ENCODE data around the gene LMOD2.

LMOD2 gene

DNA sequence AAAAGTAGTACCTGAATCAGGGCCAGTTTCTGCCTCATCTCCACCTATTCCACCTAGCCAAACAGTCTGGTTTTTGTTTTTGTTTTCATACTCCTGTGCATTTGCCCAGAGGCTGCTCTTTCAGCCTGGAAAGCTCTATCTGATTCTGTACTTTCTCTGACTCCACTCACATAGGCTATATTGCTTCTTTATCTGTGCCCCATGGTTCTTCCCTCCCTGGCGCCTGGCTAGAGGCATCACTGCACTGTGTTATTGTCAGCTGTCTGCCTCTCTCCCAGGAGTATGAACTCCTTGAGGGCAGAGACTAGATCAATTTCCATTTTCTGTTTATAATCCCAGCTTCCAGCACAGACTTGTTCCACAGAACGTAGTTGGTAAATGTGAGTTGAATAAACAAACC is 5.1 kb upstream of the LMOD2 start:
- Histone ChIP-seq H3K14ac (ENCODE audit: low read length) (no peak overlapping the region), H3K4me3 (ENCODE audit: low read length in 2 of 2) (no peak overlapping the region), H3K4ac (ENCODE audit: low read length) (no peak overlapping the region), H2BK120ac (ENCODE audit: low read depth, low read length) (no peak overlapping the region), H3K9me3 (replicated peaks in 1 of 2; ENCODE audit: control insufficient read depth in 2 of 2, insufficient read depth in 1 of 2, low read depth in 1 of 2, low read length in 2 of 2) (no peaks in the 10 kb centered on the region), H2AFZ (ENCODE audit: low read length) (no peak overlapping the region), H2BK15ac (ENCODE audit: low read length) (no peak overlapping the region), H2AK5ac (ENCODE audit: low read depth, low read length) (no peak overlapping the region), H4K8ac (ENCODE audit: low read depth, low read length) (no peak overlapping the region), H3K36me3 (replicated peaks in 1 of 2; ENCODE audit: control insufficient read depth in 2 of 2, insufficient read depth in 2 of 2, low read length in 2 of 2) (no peaks in the 10 kb centered on the region), H2BK5ac (ENCODE audit: low read length) (no peak overlapping the region), H3K4me1 (ENCODE audit: control insufficient read depth in 2 of 2, insufficient read depth in 1 of 2, low read depth in 1 of 2, low read length in 2 of 2) (peaks cover 0 to 2% of the 10 kb centered on the region in 2 donors), H3K18ac (ENCODE audit: low read length) (no peak overlapping the region), H3K23ac (ENCODE audit: low read depth, low read length, poor library complexity) (no peak overlapping the region), H3K27me3 (ENCODE audit: control insufficient read depth in 3 of 3, insufficient read depth in 3 of 3, low read depth in 1 of 3, low read length in 3 of 3) (no peaks in the 10 kb centered on the region), H4K91ac (ENCODE audit: low read depth, low read length, poor library complexity) (no peak overlapping the region), H3K9ac (ENCODE audit: low read depth, low read length, poor library complexity) (no peak overlapping the region), H2BK12ac (ENCODE audit: low read length) (no peak overlapping the region), H3K79me1 (ENCODE audit: low read depth, low read length) (no peaks in the 10 kb centered on the region), H3K27ac (replicated peaks; ENCODE audit: low read length) (no peak overlapping the region), H3K4me2 (ENCODE audit: insufficient read depth, low read length, poor library complexity, severe bottlenecking) (no peak overlapping the region)
- no peak for DNase-seq (ENCODE audit: low spot score)
- no CpG with 5 or more reads among the region's 2 CpGs for WGBS, 2 donors (ENCODE audit: extremely low coverage in 2 of 2, insufficient read length in 2 of 2, insufficient replicate concordance in 1 of 2)

DNA sequence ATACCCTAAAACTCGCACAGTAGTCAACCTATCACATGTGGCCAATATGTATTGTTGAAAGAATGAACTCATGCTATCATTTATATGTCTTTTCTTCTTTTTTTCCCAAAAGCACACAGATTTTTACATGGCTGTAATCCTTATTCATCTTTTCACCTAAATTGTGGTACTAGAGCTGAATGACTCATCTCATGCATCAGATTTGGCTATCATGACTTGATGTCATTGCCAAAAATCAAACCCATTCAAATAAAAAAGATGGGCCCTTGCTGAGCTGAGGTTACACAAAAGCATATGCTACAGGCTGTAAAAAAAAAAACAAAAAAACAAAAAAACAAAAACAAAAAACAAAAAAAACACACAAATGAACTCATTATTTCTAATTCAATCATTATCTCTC is 3.3 kb upstream of the LMOD2 start:
- Histone ChIP-seq H3K4ac (ENCODE audit: low read length) (no peak overlapping the region), H3K14ac (ENCODE audit: low read length) (no peak overlapping the region), H2BK12ac (ENCODE audit: low read length) (no peak overlapping the region), H2AFZ (ENCODE audit: low read length) (no peak overlapping the region), H3K27me3 (ENCODE audit: control insufficient read depth in 3 of 3, insufficient read depth in 3 of 3, low read depth in 1 of 3, low read length in 3 of 3) (no peaks in the 10 kb centered on the region), H3K9me3 (replicated peaks in 1 of 2; ENCODE audit: control insufficient read depth in 2 of 2, insufficient read depth in 1 of 2, low read depth in 1 of 2, low read length in 2 of 2) (no peaks in the 10 kb centered on the region), H3K23ac (ENCODE audit: low read depth, low read length, poor library complexity) (no peak overlapping the region), H2AK5ac (ENCODE audit: low read depth, low read length) (no peak overlapping the region), H3K79me1 (ENCODE audit: low read depth, low read length) (no peaks in the 10 kb centered on the region), H3K18ac (ENCODE audit: low read length) (no peak overlapping the region), H3K36me3 (replicated peaks in 1 of 2; ENCODE audit: control insufficient read depth in 2 of 2, insufficient read depth in 2 of 2, low read length in 2 of 2) (no peaks in the 10 kb centered on the region), H3K4me3 (ENCODE audit: low read length in 2 of 2) (no peak overlapping the region), H2BK5ac (ENCODE audit: low read length) (no peak overlapping the region), H3K9ac (ENCODE audit: low read depth, low read length, poor library complexity) (no peak overlapping the region), H3K4me2 (ENCODE audit: insufficient read depth, low read length, poor library complexity, severe bottlenecking) (no peak overlapping the region), H4K91ac (ENCODE audit: low read depth, low read length, poor library complexity) (no peak overlapping the region), H2BK15ac (ENCODE audit: low read length) (no peak overlapping the region), H2BK120ac (ENCODE audit: low read depth, low read length) (no peak overlapping the region), H3K27ac (replicated peaks; ENCODE audit: low read length) (no peak overlapping the region), H3K4me1 (ENCODE audit: control insufficient read depth in 2 of 2, insufficient read depth in 1 of 2, low read depth in 1 of 2, low read length in 2 of 2) (no peaks in the 10 kb centered on the region), H4K8ac (ENCODE audit: low read depth, low read length) (no peak overlapping the region)
- no CpG with 5 or more reads among the region's 1 CpG for WGBS, 2 donors (ENCODE audit: extremely low coverage in 2 of 2, insufficient read length in 2 of 2, insufficient replicate concordance in 1 of 2)
- no peak for DNase-seq (ENCODE audit: low spot score)

DNA sequence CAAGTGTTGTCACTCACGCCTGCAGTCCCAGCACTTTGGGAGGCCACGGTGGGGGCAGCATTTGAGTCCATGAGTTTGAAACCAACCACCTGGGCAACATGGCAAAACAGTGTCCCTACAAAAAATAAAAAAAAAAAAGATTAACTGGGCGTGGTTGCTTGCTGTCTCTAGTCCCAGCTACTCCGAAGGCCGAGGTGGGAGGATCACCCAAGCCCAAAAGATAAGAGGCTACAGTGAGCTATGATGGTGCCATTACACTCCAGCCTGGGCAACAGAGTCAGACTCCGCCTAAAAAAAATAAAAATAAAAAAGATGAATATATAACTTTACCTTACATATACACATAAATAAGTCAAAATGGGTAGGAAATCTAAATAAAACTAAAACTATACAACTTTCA is 2.5 kb upstream of the LMOD2 start:
- no peaks in the 10 kb centered on the region for H3K4me1 ChIP-seq (ENCODE audit: control insufficient read depth in 2 of 2, insufficient read depth in 1 of 2, low read depth in 1 of 2, low read length in 2 of 2)
- H3K4me3 ChIP-seq (ENCODE audit: low read length in 2 of 2): no peak overlapping the region
- no peaks in the 10 kb centered on the region for H3K36me3 ChIP-seq (replicated peaks in 1 of 2; ENCODE audit: control insufficient read depth in 2 of 2, insufficient read depth in 2 of 2, low read length in 2 of 2)
- no peak overlapping the region for H4K8ac ChIP-seq (ENCODE audit: low read depth, low read length)
- no peak overlapping the region for H3K14ac ChIP-seq (ENCODE audit: low read length)
- H3K18ac ChIP-seq (ENCODE audit: low read length): no peak overlapping the region
- H2BK15ac ChIP-seq (ENCODE audit: low read length): no peak overlapping the region
- WGBS, 2 donors (ENCODE audit: extremely low coverage in 2 of 2, insufficient read length in 2 of 2, insufficient replicate concordance in 1 of 2): no CpG with 5 or more reads among the region's 6 CpGs
- H3K9me3 ChIP-seq (replicated peaks in 1 of 2; ENCODE audit: control insufficient read depth in 2 of 2, insufficient read depth in 1 of 2, low read depth in 1 of 2, low read length in 2 of 2): no peaks in the 10 kb centered on the region
- H3K4me2 ChIP-seq (ENCODE audit: insufficient read depth, low read length, poor library complexity, severe bottlenecking): no peak overlapping the region
- H2BK5ac ChIP-seq (ENCODE audit: low read length): no peak overlapping the region
- H3K9ac ChIP-seq (ENCODE audit: low read depth, low read length, poor library complexity): no peak overlapping the region
- H2BK120ac ChIP-seq (ENCODE audit: low read depth, low read length): no peak overlapping the region
- H2AK5ac ChIP-seq (ENCODE audit: low read depth, low read length): no peak overlapping the region
- DNase-seq (ENCODE audit: low spot score): no peak
- H2BK12ac ChIP-seq (ENCODE audit: low read length): no peak overlapping the region
- H3K27ac ChIP-seq (replicated peaks; ENCODE audit: low read length): no peak overlapping the region
- no peak overlapping the region for H2AFZ ChIP-seq (ENCODE audit: low read length)
- no peak overlapping the region for H3K23ac ChIP-seq (ENCODE audit: low read depth, low read length, poor library complexity)
- H4K91ac ChIP-seq (ENCODE audit: low read depth, low read length, poor library complexity): no peak overlapping the region
- H3K79me1 ChIP-seq (ENCODE audit: low read depth, low read length): no peaks in the 10 kb centered on the region
- H3K4ac ChIP-seq (ENCODE audit: low read length): no peak overlapping the region
- H3K27me3 ChIP-seq (ENCODE audit: control insufficient read depth in 3 of 3, insufficient read depth in 3 of 3, low read depth in 1 of 3, low read length in 3 of 3): peaks cover 0 to 2% (median 0%) of the 10 kb centered on the region in 3 experiments

DNA sequence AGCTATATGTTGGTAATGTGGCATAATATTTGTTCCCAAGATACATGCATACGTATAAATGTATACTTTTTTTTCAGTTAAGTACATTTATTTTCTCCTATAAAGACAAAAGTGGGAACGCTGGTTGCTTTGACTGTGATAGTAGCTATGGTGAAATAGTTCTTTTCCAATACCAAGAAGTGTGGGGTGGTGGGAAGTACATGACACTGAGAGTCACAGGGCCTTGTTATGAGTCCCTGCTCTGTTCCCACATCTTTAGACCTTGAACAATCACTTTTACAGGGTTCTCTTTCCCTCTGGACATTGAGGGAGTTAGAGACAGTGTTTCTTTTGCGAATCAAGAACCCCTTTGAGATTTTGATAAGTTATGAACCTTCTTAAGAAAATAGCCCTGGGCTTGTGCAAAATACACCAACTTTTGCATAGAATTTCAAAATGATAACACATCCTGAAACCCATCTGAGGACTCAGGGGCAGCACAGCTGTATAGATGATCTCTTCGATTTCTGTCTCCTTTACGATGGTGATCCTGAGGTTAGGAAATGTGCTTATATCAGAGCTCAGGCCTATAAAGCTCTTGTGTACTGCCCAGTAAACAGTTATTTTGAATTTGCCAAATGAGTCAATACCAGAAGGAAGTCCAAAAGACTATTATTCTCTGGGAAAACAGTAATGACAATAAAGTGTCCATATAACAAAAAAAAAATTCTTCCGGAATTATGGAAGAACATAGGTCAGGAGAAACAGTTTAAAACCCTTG is 1.1 kb downstream of the LMOD2 start:
- no peak overlapping the region for H3K9ac ChIP-seq (ENCODE audit: low read depth, low read length, poor library complexity)
- H4K8ac ChIP-seq (ENCODE audit: low read depth, low read length): no peak overlapping the region
- no peak overlapping the region for H2BK15ac ChIP-seq (ENCODE audit: low read length)
- H4K91ac ChIP-seq (ENCODE audit: low read depth, low read length, poor library complexity): no peak overlapping the region
- H3K14ac ChIP-seq (ENCODE audit: low read length): no peak overlapping the region
- no peak overlapping the region for H3K23ac ChIP-seq (ENCODE audit: low read depth, low read length, poor library complexity)
- H2BK120ac ChIP-seq (ENCODE audit: low read depth, low read length): no peak overlapping the region
- H3K4me3 ChIP-seq (ENCODE audit: low read length in 2 of 2): no peak overlapping the region
- no peak overlapping the region for H3K4ac ChIP-seq (ENCODE audit: low read length)
- DNase-seq (ENCODE audit: low spot score): no peak
- no peak overlapping the region for H2AFZ ChIP-seq (ENCODE audit: low read length)
- no peak overlapping the region for H3K27ac ChIP-seq (replicated peaks; ENCODE audit: low read length)
- no CpG with 5 or more reads among the region's 6 CpGs for WGBS, 2 donors (ENCODE audit: extremely low coverage in 2 of 2, insufficient read length in 2 of 2, insufficient replicate concordance in 1 of 2)
- H3K4me2 ChIP-seq (ENCODE audit: insufficient read depth, low read length, poor library complexity, severe bottlenecking): no peak overlapping the region
- no peak overlapping the region for H2BK5ac ChIP-seq (ENCODE audit: low read length)
- H3K36me3 ChIP-seq (replicated peaks in 1 of 2; ENCODE audit: control insufficient read depth in 2 of 2, insufficient read depth in 2 of 2, low read length in 2 of 2): no peaks in the 10 kb centered on the region
- H2AK5ac ChIP-seq (ENCODE audit: low read depth, low read length): no peak overlapping the region
- H3K9me3 ChIP-seq (replicated peaks in 1 of 2; ENCODE audit: control insufficient read depth in 2 of 2, insufficient read depth in 1 of 2, low read depth in 1 of 2, low read length in 2 of 2): no peaks in the 10 kb centered on the region
- no peak overlapping the region for H3K18ac ChIP-seq (ENCODE audit: low read length)
- peaks cover 3 to 4% of the 10 kb centered on the region in 2 donors for H3K4me1 ChIP-seq (ENCODE audit: control insufficient read depth in 2 of 2, insufficient read depth in 1 of 2, low read depth in 1 of 2, low read length in 2 of 2)
- no peak overlapping the region for H2BK12ac ChIP-seq (ENCODE audit: low read length)
- H3K27me3 ChIP-seq (ENCODE audit: control insufficient read depth in 3 of 3, insufficient read depth in 3 of 3, low read depth in 1 of 3, low read length in 3 of 3): peaks cover 0 to 4% (median 0%) of the 10 kb centered on the region in 3 experiments
- H3K79me1 ChIP-seq (ENCODE audit: low read depth, low read length): no peaks in the 10 kb centered on the region
